Hypothalamus (tissue), 51 donors: ENCODE measurements around the gene CEP97.
"Not testable (repeated sequence)": the region's sequence is repeated elsewhere in the genome, so short reads cannot be mapped to it uniquely, and the experiment has no call there.

Experiments
- DNase-seq, 51 donors: peaks; one replicate each; lab custom pipeline; 2025; lab: John Stamatoyannopoulos, UW

CEP97 gene, protein sequence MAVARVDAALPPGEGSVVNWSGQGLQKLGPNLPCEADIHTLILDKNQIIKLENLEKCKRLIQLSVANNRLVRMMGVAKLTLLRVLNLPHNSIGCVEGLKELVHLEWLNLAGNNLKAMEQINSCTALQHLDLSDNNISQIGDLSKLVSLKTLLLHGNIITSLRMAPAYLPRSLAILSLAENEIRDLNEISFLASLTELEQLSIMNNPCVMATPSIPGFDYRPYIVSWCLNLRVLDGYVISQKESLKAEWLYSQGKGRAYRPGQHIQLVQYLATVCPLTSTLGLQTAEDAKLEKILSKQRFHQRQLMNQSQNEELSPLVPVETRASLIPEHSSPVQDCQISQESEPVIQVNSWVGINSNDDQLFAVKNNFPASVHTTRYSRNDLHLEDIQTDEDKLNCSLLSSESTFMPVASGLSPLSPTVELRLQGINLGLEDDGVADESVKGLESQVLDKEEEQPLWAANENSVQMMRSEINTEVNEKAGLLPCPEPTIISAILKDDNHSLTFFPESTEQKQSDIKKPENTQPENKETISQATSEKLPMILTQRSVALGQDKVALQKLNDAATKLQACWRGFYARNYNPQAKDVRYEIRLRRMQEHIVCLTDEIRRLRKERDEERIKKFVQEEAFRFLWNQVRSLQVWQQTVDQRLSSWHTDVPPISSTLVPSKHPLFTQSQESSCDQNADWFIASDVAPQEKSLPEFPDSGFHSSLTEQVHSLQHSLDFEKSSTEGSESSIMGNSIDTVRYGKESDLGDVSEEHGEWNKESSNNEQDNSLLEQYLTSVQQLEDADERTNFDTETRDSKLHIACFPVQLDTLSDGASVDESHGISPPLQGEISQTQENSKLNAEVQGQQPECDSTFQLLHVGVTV

DNA sequence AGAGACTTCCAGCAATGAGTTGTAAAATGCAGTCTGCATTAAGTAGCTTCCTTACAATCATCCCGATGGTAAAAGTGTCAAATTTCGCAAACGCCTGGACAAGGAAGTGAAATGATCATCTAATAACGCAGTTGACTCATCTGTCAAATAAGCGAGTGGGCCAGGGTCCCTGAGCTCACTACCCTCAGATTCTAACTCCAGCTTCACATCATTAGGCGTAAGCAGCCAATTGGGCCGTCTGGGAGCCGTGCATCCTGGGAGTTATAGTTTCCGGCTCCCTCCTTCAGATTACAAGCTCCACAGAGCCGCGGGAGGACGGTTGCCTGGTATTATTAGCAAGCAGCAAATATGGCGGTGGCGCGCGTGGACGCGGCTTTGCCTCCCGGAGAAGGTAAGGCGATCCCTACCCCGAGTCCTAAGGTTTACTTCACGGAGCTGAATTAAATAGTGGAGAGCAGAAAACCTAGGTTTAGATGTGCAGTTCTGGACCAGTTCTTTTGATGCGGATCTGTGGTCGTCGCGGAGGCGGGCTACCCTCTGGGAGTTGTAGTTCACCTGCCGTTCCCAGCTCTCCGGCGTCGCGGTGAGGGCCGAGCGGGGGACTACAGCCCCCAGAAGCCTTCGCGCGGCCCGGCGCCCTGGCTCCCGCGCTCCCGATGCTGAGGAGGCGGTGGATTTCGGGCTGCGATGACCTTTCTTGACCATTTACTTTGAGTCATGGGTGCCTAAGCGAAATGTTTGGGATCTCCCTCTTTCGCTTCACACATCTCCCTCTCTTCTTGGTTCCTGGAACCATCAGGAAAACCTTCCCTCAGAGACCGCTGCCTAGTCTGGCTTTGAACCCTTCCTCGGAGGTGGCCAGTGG, at the start of gene CEP97:
CEP97 (plus strand) TSS at position 286 of the 865 bp plus-strand sequence; CDS start at position 349, 63 bp downstream.
- peak; percentile 73 to 100 (median 93) for DNase-seq

DNA sequence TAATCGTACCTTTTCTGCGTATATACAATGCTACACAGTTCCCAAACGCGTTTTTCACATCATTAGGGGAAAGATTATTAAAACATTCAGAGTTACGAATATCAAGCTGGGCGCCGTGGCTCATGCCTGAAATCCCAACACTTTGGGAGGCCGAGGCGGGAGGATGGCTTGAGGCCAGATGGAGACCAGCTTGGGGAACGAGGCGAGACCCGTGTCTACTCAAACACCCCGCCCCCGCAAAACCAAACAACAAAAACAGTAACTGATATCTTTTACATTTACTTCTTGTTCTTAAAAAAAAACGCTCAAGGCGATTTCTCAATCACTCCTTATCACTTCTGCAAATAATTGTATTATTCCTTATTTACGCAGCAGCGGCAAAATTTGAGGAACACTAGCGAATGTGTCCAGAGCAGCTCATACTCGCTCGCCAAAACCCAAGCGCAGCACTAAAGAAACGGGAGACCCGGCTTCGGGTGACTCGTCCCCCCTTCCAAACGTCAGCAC, 48.7 kb upstream of the CEP97 start:
- DNase-seq: no peak

DNA sequence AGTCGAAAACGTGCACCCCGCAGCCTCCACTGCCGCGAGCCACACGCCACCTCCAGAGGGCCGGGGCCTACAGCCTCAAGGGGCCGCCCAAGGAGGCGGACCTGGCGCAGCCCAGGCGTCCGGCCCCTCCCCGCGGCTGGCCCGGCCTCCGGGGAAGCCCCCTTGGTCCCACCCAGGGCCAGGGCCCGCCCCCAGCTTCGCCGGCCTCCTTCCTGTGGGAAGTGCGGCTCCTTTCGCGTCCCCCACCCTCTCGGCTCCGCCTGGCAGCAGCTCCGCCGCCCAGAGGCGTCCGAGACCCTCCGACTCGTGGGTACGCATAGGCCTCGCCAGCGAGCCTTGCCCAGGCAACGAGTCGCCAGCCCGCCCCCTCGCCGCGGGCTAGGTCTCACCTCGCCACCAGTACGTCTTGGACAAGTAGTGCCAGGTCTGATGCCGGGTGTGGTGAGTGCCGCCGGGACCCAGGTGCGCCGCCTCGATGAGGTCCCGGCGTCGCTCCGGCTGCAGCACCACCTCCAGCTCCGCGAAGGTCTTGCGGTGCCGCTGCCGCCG, 48.1 kb upstream of the CEP97 start:
- no peak for DNase-seq

DNA sequence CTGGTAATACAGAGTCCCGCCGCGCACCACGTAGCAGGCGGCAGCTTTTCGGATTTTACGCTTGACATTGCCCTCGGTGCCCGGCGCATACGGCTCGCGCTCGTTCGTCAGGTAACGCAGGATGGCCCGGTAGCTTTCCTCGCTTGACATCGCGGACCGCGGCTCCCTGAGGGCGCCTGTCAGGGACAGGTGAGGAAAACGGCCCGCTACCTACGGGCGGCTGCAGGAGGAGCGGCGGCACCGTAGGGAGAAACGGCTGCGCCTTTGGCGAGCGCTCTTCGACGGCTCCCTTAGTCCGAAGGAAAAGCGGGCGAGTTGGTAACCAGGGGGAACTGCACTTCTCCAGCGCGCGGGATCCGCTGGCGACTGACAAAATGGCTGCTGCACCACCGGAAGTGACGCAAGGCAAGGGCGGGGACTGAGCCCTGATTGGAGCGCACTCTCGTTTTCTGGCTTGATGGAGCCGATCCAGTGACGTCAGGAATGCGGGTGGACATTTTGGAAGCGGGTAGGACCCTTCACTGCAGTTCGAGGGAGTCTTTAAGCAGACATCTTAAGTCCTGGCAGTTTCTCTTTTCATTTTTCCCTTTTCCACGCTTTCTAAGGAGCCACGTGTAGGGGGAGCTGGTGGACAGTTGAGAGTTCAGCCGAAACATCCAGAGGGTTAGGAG, 47.5 kb upstream of the CEP97 start, which contains the start of gene ZBTB11:
ZBTB11 (minus strand) TSS at position 368 of the 671 bp plus-strand sequence; CDS start at position 150, 218 bp downstream.
- DNase-seq: no peak

DNA sequence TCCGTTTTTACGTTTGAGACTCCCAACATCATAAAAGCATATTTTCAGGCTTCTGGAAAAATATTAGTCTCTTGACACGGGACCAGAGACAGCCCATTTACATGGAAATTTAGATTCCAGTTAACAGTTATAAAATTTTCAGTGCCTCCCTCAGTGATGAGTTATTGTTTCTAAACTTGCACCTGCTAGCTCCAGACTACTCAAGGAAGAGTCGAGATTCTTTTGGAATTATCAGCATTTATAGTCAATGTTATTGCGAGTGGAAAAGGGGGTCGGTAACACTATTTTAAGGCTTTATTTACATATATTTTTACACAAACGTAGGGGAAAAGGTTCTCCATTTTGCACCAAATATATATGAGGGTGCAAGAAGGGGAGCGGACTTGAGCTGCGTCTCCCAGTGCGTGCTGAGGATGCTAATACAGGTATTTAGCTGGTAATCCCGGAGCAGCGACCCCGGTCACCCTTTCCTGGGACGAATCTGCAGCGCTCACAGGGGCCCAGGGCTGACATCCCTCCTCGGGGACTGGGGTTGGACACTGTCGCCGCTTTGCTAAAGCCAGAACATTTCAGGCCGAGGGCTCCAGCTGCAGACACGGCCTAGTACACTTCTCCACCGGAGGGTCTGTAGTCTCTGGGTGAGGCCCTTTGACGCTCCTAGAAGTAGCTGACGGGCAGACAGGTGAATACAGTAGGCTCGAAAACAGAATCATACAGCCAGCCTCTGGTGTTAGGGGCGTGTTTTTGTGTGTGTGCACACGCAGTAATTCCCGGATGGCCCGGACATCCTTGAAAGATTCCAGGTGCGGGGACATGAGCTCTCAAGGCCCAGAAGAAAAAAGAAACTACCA, 46.8 kb upstream of the CEP97 start:
- DNase-seq: no peak

DNA sequence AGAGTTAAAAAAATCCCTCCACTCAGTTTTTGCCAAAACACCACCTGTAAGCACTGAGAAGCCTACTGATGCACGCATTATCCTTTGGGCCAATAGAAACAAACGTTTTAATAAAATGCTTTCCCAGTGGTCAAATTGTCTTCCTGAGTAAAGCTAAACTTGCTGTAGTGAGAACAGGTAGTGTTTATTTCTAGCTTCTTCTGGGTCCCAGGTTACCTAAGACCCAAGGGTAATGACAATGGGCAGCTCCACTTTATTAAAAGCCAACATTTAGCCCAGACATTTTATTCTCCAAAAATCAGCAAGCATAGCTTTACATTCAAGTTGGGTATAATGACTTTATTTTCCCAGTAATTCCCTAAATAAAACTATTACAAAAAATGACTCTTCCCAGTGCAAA, 45.6 kb upstream of the CEP97 start:
- DNase-seq: not testable (repeated sequence)

DNA sequence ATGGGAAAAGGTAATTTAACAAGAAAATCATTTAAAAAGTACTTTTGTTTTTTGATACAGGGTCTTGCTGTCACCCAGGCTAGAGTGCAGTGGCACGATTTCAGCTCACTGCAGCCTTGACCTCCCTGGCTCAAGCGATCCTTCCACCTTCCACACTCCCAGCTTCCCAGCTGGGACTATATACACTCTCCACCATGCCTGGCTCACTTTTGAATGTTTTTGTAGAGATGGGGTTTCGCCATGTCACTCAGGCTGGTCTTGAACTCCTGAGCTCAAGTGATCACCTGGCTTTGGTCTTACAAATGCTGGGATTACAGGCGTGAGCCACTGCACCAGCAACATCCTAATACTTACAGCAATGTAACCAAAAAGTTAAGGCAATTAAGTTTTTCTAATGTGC, 43.9 kb upstream of the CEP97 start:
- DNase-seq: no peak

DNA sequence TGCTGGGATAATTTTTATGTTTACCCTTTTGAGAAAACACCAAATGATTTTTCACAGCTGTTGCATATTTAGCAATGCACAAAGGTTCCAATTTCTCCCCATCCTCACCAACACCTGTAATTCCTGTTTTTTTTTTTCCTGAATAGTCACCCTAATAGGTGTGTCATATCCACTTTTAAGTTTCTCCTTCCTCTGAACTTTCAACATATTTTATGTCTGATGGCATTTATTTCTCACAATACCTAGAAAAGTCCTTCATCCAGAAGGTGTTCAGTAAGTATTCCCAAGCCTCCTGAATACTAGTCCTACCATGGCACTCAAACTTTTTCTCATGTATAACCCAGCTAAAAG, 39.4 kb upstream of the CEP97 start:
- no peak for DNase-seq

DNA sequence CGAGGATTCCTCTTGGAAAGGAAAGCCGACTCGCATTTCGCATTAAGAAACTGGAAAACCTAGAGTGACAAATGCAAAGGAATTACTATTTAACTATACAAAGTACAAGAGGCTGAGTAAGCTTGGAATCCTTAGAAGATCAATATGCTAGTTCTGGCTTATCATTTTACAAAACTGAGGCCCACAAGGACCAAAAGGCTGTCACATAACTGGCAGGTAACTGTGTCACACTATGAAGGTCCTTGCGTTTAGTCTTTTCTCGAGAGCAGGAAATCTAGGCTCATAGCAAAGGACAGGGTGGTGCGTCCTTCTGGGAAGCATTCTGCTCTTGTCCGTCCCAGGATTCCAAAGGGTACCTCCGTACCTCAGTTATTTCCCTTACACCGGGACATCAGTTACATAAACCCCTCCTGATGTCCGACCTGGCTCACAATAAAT, 38.5 kb upstream of the CEP97 start:
- DNase-seq: no peak

DNA sequence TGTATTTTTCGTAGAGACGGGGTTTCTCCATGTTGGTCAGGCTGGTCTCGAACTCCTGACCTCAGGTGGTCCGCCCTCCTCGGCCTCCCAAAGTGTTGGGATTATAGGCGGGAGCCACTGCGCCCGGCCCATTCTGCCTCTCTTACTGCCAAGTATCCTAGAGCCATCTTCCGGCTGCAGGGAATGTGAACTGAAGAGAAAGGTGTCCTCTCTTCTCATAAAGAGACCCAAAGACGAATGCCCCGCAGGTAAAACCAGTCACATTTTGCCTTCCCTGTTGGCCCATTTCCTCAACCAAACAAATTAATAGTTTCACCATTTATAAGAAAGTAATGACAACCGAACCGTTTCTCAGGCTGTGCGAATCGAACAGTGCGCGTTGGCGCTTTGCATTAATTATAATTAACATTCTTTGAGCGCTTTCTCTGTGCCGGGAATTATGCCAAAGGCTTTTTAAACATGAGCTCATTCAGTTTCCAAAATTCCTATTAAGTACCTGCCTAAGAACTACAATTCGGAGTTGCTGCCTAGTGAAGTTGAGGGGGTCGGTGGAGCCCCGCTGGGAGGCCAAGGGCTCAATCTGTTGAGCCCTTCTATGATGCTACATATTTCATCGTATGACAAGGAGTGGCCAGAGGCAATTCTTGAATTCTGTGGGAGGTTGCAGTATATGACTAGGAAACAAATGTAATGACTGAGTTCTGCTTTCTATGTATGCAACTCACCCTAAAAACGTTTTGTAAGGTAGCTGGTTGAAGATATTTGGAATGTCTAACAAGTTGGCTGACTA, 37.1 kb upstream of the CEP97 start:
- no peak for DNase-seq

DNA sequence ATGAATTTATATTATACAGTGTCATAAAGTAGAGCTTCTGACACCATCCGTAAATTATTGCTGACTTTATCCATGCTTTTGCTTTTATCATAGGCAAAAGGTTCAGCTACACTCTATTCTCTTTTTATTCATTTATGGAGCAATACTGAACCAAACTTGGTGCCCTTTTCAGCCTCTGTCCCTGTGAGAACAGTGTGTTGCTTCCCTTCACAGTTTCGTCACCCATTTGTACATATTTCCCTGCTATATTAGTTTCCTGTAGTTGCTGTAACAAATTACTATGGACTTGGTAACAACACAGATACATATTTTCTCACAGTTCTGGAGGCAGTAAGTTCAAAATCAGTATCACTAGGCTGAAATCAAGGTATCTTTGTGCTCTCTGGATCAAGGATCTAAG, 35.1 kb upstream of the CEP97 start:
- no peak for DNase-seq

DNA sequence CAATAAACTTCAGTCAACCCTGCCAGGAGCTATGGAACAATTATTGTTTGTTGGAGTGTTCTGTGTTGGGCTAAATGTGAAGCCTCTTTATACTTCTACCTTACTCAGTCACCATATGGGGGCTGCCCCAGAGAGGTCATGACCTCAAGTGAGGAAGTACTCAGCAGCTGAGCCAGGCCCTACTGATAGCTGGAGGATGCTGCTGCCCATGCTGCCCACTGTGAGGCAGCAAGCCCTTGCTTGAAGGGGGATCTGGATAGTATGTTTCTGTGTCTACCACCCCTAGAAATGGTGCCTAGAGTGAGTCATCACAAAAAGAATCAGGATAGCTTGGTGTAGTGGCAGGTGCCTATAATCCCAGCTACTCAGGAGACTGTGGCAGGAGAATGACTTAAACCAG, 33.4 kb upstream of the CEP97 start:
- no peak for DNase-seq

DNA sequence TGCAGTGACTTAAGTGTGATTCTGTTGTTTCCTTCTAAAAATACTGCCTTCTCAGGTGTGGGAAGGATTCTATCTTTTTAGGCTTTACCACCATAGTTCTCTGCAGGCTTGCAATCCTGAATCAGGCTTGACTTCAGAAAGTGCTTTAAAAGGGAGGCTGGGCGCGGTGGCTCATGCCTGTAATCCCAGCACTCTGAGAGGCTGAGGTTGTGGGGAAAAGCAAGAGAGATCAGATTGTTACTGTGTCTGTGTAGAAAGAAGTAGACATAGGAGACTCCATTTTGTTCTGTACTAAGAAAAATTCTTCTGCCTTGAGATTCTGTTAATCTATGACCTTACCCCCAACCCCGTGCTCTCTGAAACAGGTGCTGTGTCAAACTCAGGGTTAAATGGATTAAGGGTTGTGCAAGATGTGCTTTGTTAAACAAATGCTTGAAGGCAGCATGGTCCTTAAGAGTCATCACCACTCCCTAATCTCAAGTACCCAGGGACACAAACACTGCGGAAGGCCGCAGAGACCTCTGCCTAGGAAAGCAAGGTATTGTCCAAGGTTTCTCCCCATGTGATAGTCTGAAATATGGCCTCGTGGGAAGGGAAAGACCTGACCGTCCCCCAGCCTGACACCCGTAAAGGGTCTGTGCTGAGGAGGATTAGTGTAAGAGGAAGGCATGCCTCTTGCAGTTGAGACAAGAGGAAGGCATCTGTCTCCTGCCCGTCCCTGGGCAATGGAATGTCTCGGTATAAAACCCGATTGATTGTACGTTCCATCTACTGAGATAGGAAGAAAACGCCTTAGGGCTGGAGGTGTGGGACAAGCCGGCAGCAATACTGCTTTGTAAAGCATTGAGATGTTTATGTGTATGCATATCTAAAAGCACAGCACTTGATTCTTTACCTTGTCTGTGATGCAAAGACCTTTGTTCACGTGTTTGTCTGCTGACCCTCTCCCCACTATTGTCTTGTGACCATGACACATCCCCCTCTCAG, 32.4 kb upstream of the CEP97 start:
- DNase-seq: not testable (repeated sequence)

DNA sequence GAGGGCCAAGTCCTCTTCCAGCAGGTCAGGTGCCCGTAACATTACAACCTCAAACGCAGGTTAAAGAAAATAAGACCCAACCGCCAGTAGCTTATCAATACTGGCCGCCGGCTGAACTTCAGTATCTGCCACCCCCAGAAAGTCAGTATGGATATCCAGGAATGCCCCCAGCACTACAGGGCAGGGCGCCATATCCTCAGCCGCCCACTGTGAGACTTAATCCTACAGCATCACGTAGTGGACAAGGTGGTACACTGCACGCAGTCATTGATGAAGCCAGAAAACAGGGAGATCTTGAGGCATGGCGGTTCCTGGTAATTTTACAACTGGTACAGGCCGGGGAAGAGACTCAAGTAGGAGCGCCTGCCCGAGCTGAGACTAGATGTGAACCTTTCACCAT, 30.9 kb upstream of the CEP97 start:
- not testable (repeated sequence) for DNase-seq

DNA sequence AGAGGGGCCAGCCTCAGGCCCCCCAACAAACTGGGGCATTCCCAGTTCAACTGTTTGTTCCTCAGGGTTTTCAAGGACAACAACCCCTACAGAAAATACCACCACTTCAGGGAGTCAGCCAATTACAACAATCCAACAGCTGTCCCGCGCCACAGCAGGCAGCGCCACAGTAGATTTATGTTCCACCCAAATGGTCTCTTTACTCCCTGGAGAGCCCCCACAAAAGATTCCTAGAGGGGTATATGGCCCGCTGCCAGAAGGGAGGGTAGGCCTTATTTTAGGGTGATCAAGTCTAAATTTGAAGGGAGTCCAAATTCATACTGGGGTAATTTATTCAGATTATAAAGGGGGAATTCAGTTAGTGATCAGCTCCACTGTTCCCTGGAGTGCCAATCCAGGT, 29.6 kb upstream of the CEP97 start:
- not testable (repeated sequence) for DNase-seq

DNA sequence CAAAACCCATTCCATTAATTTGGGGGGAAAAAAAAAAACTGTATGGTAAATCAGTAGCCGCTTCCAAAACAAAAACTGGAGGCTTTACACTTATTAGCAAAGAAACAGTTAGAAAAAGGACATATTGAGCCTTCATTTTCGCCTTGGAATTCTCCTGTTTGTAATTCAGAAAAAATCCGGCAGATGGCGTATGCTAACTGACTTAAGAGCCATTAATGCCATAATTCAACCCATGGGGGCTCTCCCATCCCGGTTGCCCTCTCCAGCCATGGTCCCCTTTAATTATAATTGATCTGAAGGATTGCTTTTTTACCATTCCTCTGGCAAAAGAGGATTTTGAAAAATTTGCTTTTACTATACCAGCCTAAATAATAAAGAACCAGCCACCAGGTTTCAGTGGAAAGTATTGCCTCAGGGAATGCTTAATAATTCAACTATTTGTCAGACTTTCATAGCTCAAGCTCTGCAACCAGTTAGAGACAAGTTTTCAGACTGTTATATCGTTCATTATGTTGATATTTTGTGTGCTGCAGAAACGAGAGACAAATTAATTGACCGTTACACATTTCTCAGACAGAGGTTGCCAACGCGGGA, 28.5 kb upstream of the CEP97 start:
- DNase-seq: no peak
